ENCODE measurements around the gene TIAM1.

- TF ChIP-seq CTCF (conservative IDR thresholded peaks at IDR 0.05): no peak
- TF ChIP-seq EZH2 (IDR thresholded peaks at IDR 0.05; ENCODE audit: low read depth): no peak
Measured at GRCh38 chr21:31218830-31219608, 125.0 kb downstream of the TIAM1 start.

All from PC-9 (cell line).